HG03521 (cell line): ENCODE results near the gene SLC41A1.

ENCODE experiments used
- ATAC-seq: cut with Tn5 transposase; IDR thresholded peaks from one replicate; pipeline ENCODE4 v1.9.1; 2021; ENCODE audit warnings: mild to moderate bottlenecking, moderate library complexity; ENCODE audit not compliant: unreplicated experiment

SLC41A1 gene

GRCh38 chr1:205760606-205761005 is 52.4 kb downstream of the SLC41A1 start:
- ATAC-seq: no peak

GRCh38 chr1:205756552-205756951 is 56.4 kb downstream of the SLC41A1 start:
- no peak for ATAC-seq

GRCh38 chr1:205754857-205755256 is 58.1 kb downstream of the SLC41A1 start:
- no peak for ATAC-seq

- no peak for ATAC-seq
Measured at GRCh38 chr1:205751036-205751651, 61.9 kb downstream of the SLC41A1 start.

GRCh38 chr1:205750138-205751035 is 62.6 kb downstream of the SLC41A1 start, which contains the start of gene NUCKS1:
NUCKS1 (minus strand) TSS chr1:205750182; CDS start chr1:205749973, 209 bp downstream.
- ATAC-seq: peak; percentile 74

GRCh38 chr1:205749234-205750137 is 63.5 kb downstream of the SLC41A1 start:
- ATAC-seq: peak; percentile 73

GRCh38 chr1:205748403-205749233 is 64.4 kb downstream of the SLC41A1 start:
- peak; percentile 7 for ATAC-seq

GRCh38 chr1:205746757-205747412 is 66.1 kb downstream of the SLC41A1 start:
- ATAC-seq: no peak

- ATAC-seq: no peak
Measured at GRCh38 chr1:205744403-205744802, 68.6 kb downstream of the SLC41A1 start.

GRCh38 chr1:205743977-205744376 is 69.0 kb downstream of the SLC41A1 start:
- ATAC-seq: no peak

- no peak for ATAC-seq
Measured at GRCh38 chr1:205741681-205742080, 71.3 kb downstream of the SLC41A1 start.

GRCh38 chr1:205739348-205740160 is 73.4 kb downstream of the SLC41A1 start:
- ATAC-seq: no peak
